WTC11 (cell line): Measurements from ENCODE around the gene CD59. TPM values are rescaled to one million over a fixed set of nuclear protein-coding genes. Genes with fewer than 3 reads are reported as not detected.
"Not testable (repeated sequence)": the region's sequence is repeated elsewhere in the genome, so short reads cannot be mapped to it uniquely, and the experiment has no call there.

Source experiments
- ATAC-seq: fragments of 200-7000 bp; cut with Tn5 transposase; 2 replicates; pipeline ENCODE4 v1.10.0; 2021; ENCODE audit warnings: mild to moderate bottlenecking, moderate library complexity
- CTCF ChIA-PET: fragments of 300-600 bp; sonication (Branson Sonifier 250); formaldehyde crosslinking; loops from one replicate; lab custom pipeline; 2021; ENCODE audit warnings: antibody characterized with exemption; lab: Charles Lee
- POLR2A ChIA-PET: fragments of 350-600 bp; sonication (Branson Sonifier 250); formaldehyde crosslinking; loops from one replicate; lab custom pipeline; 2021; ENCODE audit warnings: antibody characterized with exemption; lab: Charles Lee
- DNase-seq: peaks from one replicate; pipeline ENCODE4 v3.0.0; 2021; ENCODE audit warnings: low spot score
- H3K27ac Mint-ChIP-seq: 2 replicates; pipeline ENCODE4 v1.8.0; 2021; ENCODE audit warnings: mixed read lengths
- H3K27me3 Mint-ChIP-seq: 2 replicates; pipeline ENCODE4 v1.8.0; 2021; ENCODE audit warnings: low read depth, mild to moderate bottlenecking, moderate library complexity, mixed read lengths
- H3K36me3 Mint-ChIP-seq: 2 replicates; pipeline ENCODE4 v1.8.0; 2021; ENCODE audit warnings: mixed read lengths
- H3K4me1 Mint-ChIP-seq: 2 replicates; pipeline ENCODE4 v1.8.0; 2022; ENCODE audit warnings: mixed read lengths
- H3K4me3 Mint-ChIP-seq: 2 replicates; pipeline ENCODE4 v1.8.0; 2021; ENCODE audit warnings: mild to moderate bottlenecking, moderate library complexity, mixed read lengths
- H3K9me3 Mint-ChIP-seq: 2 replicates; pipeline ENCODE4 v1.8.0; 2021; ENCODE audit warnings: mixed read lengths
- ELF4 ChIP-seq: sonication (generic); formaldehyde crosslinking; IDR thresholded peaks from 2 replicates; pipeline ENCODE4 v1.8.1; 2022; ENCODE audit warnings: low read depth, mild to moderate bottlenecking, moderate library complexity, missing genetic modification reagents
- ETV6 ChIP-seq: sonication (generic); formaldehyde crosslinking; IDR thresholded peaks from 2 replicates; pipeline ENCODE4 v1.8.1; 2022; ENCODE audit warnings: mild to moderate bottlenecking, missing genetic modification reagents
- FOXK1 ChIP-seq: sonication (generic); formaldehyde crosslinking; IDR thresholded peaks from 2 replicates; pipeline ENCODE4 v1.8.0; 2022; ENCODE audit warnings: mild to moderate bottlenecking, moderate library complexity, missing genetic modification reagents
- GABPB1 ChIP-seq: sonication (generic); formaldehyde crosslinking; IDR thresholded peaks from 2 replicates; pipeline ENCODE4 v1.8.1; 2023; ENCODE audit warnings: mild to moderate bottlenecking, missing genetic modification reagents
- GRHL2 ChIP-seq: fragments of 250-450 bp; sonication (Bioruptor Pico); IDR thresholded peaks from 2 replicates; pipeline ENCODE4 v1.8.0; 2022; ENCODE audit warnings: mild to moderate bottlenecking, moderate library complexity; ENCODE audit not compliant: insufficient replicate concordance, severe bottlenecking
- ZBTB21 ChIP-seq: sonication (generic); formaldehyde crosslinking; IDR thresholded peaks from 2 replicates; pipeline ENCODE4 v1.8.1; 2023; ENCODE audit warnings: mild to moderate bottlenecking, missing genetic modification reagents, borderline replicate concordance
- ZMAT4 ChIP-seq: fragments of 250-450 bp; sonication (Bioruptor Pico); IDR thresholded peaks from 2 replicates; pipeline ENCODE4 v1.9.0; 2021; ENCODE audit warnings: mild to moderate bottlenecking
- ZNF138 ChIP-seq: sonication (generic); formaldehyde crosslinking; conservative IDR thresholded peaks from 2 replicates; pipeline ENCODE4 v1.8.1; 2022; ENCODE audit warnings: mild to moderate bottlenecking, moderate library complexity, missing genetic modification reagents
- ZNF317 ChIP-seq: sonication (generic); formaldehyde crosslinking; IDR thresholded peaks from 2 replicates; pipeline ENCODE4 v1.8.1; 2023; ENCODE audit warnings: low read depth, mild to moderate bottlenecking, moderate library complexity, missing genetic modification reagents, borderline replicate concordance
- ZNF416 ChIP-seq: fragments of 250-450 bp; sonication (Bioruptor Pico); IDR thresholded peaks from 2 replicates; pipeline ENCODE4 v1.9.0; 2021; ENCODE audit warnings: mild to moderate bottlenecking, inconsistent platforms
- ZSCAN18 ChIP-seq: fragments of 250-450 bp; sonication (Bioruptor Pico); IDR thresholded peaks from 2 replicates; pipeline ENCODE4 v2.1.2; 2022; ENCODE audit warnings: mild to moderate bottlenecking, moderate library complexity
- total RNA-seq: library from RNA; stranded (reverse); gene quantifications from 3 replicates; pipeline ENCODE4 v1.2.3, GENCODE V29; 2021
- TF ChIP-seq, protein P1 (sequence below): sonication (generic); formaldehyde crosslinking; IDR thresholded peaks from 2 replicates; pipeline ENCODE4 v1.8.1; 2023; ENCODE audit warnings: mild to moderate bottlenecking, missing genetic modification reagents, borderline replicate concordance
- TF ChIP-seq, protein P2 (sequence below): sonication (generic); formaldehyde crosslinking; IDR thresholded peaks from 2 replicates; pipeline ENCODE4 v1.8.1; 2023; ENCODE audit warnings: mild to moderate bottlenecking, missing genetic modification reagents, moderate library complexity
- TF ChIP-seq, protein P3 (sequence below): sonication (generic); formaldehyde crosslinking; IDR thresholded peaks from 2 replicates; pipeline ENCODE4 v1.8.0; 2023; ENCODE audit warnings: missing genetic modification reagents, mild to moderate bottlenecking, borderline replicate concordance

Gene CD59
- total RNA-seq, 1 experiment from 2014 or later, result 65.8 TPM

GRCh38 chr11:33663121-33663520 is 73.1 kb downstream of the CD59 start (continued):
- TF ChIP-seq, protein P1, sequence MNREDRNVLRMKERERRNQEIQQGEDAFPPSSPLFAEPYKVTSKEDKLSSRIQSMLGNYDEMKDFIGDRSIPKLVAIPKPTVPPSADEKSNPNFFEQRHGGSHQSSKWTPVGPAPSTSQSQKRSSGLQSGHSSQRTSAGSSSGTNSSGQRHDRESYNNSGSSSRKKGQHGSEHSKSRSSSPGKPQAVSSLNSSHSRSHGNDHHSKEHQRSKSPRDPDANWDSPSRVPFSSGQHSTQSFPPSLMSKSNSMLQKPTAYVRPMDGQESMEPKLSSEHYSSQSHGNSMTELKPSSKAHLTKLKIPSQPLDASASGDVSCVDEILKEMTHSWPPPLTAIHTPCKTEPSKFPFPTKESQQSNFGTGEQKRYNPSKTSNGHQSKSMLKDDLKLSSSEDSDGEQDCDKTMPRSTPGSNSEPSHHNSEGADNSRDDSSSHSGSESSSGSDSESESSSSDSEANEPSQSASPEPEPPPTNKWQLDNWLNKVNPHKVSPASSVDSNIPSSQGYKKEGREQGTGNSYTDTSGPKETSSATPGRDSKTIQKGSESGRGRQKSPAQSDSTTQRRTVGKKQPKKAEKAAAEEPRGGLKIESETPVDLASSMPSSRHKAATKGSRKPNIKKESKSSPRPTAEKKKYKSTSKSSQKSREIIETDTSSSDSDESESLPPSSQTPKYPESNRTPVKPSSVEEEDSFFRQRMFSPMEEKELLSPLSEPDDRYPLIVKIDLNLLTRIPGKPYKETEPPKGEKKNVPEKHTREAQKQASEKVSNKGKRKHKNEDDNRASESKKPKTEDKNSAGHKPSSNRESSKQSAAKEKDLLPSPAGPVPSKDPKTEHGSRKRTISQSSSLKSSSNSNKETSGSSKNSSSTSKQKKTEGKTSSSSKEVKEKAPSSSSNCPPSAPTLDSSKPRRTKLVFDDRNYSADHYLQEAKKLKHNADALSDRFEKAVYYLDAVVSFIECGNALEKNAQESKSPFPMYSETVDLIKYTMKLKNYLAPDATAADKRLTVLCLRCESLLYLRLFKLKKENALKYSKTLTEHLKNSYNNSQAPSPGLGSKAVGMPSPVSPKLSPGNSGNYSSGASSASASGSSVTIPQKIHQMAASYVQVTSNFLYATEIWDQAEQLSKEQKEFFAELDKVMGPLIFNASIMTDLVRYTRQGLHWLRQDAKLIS (CRISPR knock-in tag), result no peak
- TF ChIP-seq ZNF138 (no peak), ELF4 (no peak), ZNF416 (no peak), ZSCAN18 (CRISPR knock-in tag) (no peak), GABPB1 (no peak), ETV6 (CRISPR knock-in tag) (no peak), ZMAT4 (CRISPR knock-in tag) (no peak), FOXK1 (CRISPR knock-in tag) (no peak), GRHL2 (CRISPR knock-in tag) (no peak), ZBTB21 (CRISPR knock-in tag) (no peak), ZNF317 (CRISPR knock-in tag) (no peak)
- TF ChIP-seq, protein P2, sequence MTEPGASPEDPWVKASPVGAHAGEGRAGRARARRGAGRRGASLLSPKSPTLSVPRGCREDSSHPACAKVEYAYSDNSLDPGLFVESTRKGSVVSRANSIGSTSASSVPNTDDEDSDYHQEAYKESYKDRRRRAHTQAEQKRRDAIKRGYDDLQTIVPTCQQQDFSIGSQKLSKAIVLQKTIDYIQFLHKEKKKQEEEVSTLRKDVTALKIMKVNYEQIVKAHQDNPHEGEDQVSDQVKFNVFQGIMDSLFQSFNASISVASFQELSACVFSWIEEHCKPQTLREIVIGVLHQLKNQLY (CRISPR knock-in tag), result no peak
- TF ChIP-seq, protein P3, sequence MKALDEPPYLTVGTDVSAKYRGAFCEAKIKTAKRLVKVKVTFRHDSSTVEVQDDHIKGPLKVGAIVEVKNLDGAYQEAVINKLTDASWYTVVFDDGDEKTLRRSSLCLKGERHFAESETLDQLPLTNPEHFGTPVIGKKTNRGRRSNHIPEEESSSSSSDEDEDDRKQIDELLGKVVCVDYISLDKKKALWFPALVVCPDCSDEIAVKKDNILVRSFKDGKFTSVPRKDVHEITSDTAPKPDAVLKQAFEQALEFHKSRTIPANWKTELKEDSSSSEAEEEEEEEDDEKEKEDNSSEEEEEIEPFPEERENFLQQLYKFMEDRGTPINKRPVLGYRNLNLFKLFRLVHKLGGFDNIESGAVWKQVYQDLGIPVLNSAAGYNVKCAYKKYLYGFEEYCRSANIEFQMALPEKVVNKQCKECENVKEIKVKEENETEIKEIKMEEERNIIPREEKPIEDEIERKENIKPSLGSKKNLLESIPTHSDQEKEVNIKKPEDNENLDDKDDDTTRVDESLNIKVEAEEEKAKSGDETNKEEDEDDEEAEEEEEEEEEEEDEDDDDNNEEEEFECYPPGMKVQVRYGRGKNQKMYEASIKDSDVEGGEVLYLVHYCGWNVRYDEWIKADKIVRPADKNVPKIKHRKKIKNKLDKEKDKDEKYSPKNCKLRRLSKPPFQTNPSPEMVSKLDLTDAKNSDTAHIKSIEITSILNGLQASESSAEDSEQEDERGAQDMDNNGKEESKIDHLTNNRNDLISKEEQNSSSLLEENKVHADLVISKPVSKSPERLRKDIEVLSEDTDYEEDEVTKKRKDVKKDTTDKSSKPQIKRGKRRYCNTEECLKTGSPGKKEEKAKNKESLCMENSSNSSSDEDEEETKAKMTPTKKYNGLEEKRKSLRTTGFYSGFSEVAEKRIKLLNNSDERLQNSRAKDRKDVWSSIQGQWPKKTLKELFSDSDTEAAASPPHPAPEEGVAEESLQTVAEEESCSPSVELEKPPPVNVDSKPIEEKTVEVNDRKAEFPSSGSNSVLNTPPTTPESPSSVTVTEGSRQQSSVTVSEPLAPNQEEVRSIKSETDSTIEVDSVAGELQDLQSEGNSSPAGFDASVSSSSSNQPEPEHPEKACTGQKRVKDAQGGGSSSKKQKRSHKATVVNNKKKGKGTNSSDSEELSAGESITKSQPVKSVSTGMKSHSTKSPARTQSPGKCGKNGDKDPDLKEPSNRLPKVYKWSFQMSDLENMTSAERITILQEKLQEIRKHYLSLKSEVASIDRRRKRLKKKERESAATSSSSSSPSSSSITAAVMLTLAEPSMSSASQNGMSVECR (CRISPR knock-in tag), result no peak

DNA sequence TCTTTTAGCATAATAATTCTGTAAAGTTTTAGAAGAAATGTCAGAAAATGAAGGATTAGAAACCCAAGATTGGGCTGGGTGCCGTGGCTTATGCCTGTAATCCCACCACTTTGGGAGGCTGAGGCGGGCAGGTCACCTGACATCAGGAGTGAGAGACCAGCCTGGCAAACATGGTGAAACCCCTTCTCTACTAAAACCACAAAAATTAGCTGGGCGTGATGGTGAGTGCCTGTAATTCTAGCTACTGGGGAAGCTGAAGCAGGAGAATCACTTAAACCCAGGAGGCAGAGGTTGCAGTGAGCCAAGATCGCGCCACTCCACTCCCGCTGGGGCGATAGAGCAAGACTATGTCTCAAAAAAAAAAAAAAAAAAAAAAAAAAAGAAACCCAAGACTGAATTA is 74.7 kb downstream of the CD59 start:
- H3K4me3 Mint-ChIP-seq, DNase-seq, H3K27me3 Mint-ChIP-seq, CTCF ChIA-PET, H3K27ac Mint-ChIP-seq, H3K36me3 Mint-ChIP-seq, ATAC-seq: not testable (repeated sequence)
- peaks cover 13% of the 10 kb centered on the region for H3K9me3 Mint-ChIP-seq
- H3K4me1 Mint-ChIP-seq, result peaks cover 30% of the 10 kb centered on the region
- POLR2A ChIA-PET, result interaction anchor here (0.7 kb wide), 1 partner anchor 23 kb away, joined by 11 read pairs; no protein-coding TSS in a partner anchor
